K562 (cell line): ENCODE measurements around the gene NUP210. TPM values are rescaled to one million over a fixed set of nuclear protein-coding genes. Genes with fewer than 3 reads are reported as not detected.
A peak's percentile ranks its signal among the peaks of the same experiment; 100 is the strongest.

Experiments used
- ATAC-seq: fragments of 200-7000 bp; cut with Tn5 transposase; 3 replicates; pipeline ENCODE4 v1.9.1; 2020; ENCODE audit warnings: moderate library complexity
- BruUV-seq: library from RNA; stranded (reverse); fragments of 400-500 nt; replicated peaks from 2 replicates; lab custom pipeline; 2021; lab: Mats Ljungman, UMichigan
- CTCF ChIA-PET: fragments of 300-600 bp; formaldehyde crosslinking; extraction: SDS; loops from one replicate; lab custom pipeline; 2021; ENCODE audit warnings: low intra/inter-chr PET ratio; lab: Yijun Ruan, JAX
- POLR2A ChIA-PET: fragments of 300-600, 350-650 bp; sonication (Branson Sonifier 250); formaldehyde crosslinking; extraction: SDS; loops from one replicate; lab custom pipeline; 2021; ENCODE audit warnings: antibody characterized with exemption, inconsistent platforms; lab: Yijun Ruan, JAX
- DNase-seq, 4 experiments: peaks; one replicate each; pipeline versions ENCODE4 v3.0.0 to v3.0.0-alpha.2; 2011 to 2018; ENCODE audit warnings: low spot score in 3 of 4, mixed read lengths in 3 of 4; ENCODE audit errors: extremely low read depth in 1 of 4
- FAIRE-seq: peaks from 2 replicates; lab custom pipeline; 2011; peaks lifted over from hg19 to GRCh38; lab: Jason Lieb, UNC
- H2AFZ ChIP-seq: 2 replicates; pipeline ENCODE4 v1.6.0; 2011; ENCODE audit warnings: low read depth, low read length, control low read depth, inconsistent platforms
- H3K27ac ChIP-seq: fragments of 200-600 bp; 3 replicates; pipeline ENCODE4 v1.8.0; 2011; ENCODE audit warnings: low read depth, mild to moderate bottlenecking, control low read depth, inconsistent platforms, low read length, moderate library complexity, mixed read lengths; ENCODE audit errors: extremely low read depth
- H3K27me3 ChIP-seq, 2 experiments: fragments of 300-600 bp in 1 of 2; 2 replicates in 1 of 2; 3 replicates in 1 of 2; pipeline versions ENCODE4 v1.6.0 to v1.8.0; 2011; ENCODE audit warnings: inconsistent platforms in 2 of 2, low read length in 2 of 2, mild to moderate bottlenecking in 1 of 2, mixed read lengths in 1 of 2, moderate library complexity in 1 of 2; ENCODE audit not compliant: control insufficient read depth in 2 of 2, insufficient read depth in 2 of 2
- H3K36me3 ChIP-seq: fragments of 300-600 bp; 3 replicates; pipeline ENCODE4 v1.8.0; 2011; ENCODE audit warnings: mild to moderate bottlenecking, low read length, inconsistent platforms; ENCODE audit not compliant: control insufficient read depth, insufficient read depth
- H3K4me1 ChIP-seq, 2 experiments: fragments of 200-600 bp in 1 of 2; replicated peaks in 1 of 2; 2 replicates in 1 of 2; 3 replicates in 1 of 2; pipeline versions ENCODE4 v1.5.1 to v1.8.0; 2011; ENCODE audit warnings: inconsistent platforms in 2 of 2, low read length in 2 of 2, mild to moderate bottlenecking in 1 of 2, mixed read lengths in 1 of 2, moderate library complexity in 1 of 2; ENCODE audit not compliant: control insufficient read depth in 2 of 2, insufficient read depth in 2 of 2
- H3K4me2 ChIP-seq: 2 replicates; pipeline ENCODE4 v1.6.1; 2011; ENCODE audit warnings: low read length, control low read depth, inconsistent platforms, mixed read lengths; ENCODE audit not compliant: insufficient read depth
- H3K4me3 ChIP-seq: fragments of 200-600 bp; sonication (generic), shearing (Covaris generic); 2 replicates; pipeline ENCODE4 v1.5.1; 2016; ENCODE audit warnings: control low read depth, inconsistent platforms
- H3K79me2 ChIP-seq: fragments of 200-600 bp; 3 replicates; pipeline ENCODE4 v1.8.0; 2011; ENCODE audit warnings: low read length, inconsistent platforms; ENCODE audit not compliant: control insufficient read depth, insufficient read depth
- H3K9ac ChIP-seq, 2 experiments: 2 replicates each; pipeline versions ENCODE4 v1.6.0 to v1.6.1; 2011; ENCODE audit warnings: low read depth in 2 of 2, low read length in 2 of 2, control low read depth in 1 of 2, inconsistent platforms in 1 of 2, mild to moderate bottlenecking in 1 of 2, mixed read lengths in 1 of 2; ENCODE audit not compliant: insufficient read depth in 1 of 2
- H3K9me1 ChIP-seq: one replicate; pipeline ENCODE4 v1.6.0; 2011; ENCODE audit warnings: inconsistent platforms, mild to moderate bottlenecking, low read length, moderate library complexity; ENCODE audit not compliant: control insufficient read depth, insufficient read depth
- H3K9me3 ChIP-seq: replicated peaks from 2 replicates; pipeline ENCODE4 v1.5.1; 2011; ENCODE audit warnings: low read depth, low read length, inconsistent platforms; ENCODE audit not compliant: control insufficient read depth, insufficient read depth
- H4K20me1 ChIP-seq: replicated peaks from 2 replicates; pipeline ENCODE4 v1.6.1; 2011; ENCODE audit warnings: low read length, inconsistent platforms, mixed read lengths; ENCODE audit not compliant: control insufficient read depth, insufficient read depth
- CBX5 ChIP-seq: IDR thresholded peaks from 2 replicates; pipeline ENCODE4 v1.6.1; 2014; ENCODE audit warnings: low read depth, borderline replicate concordance
- FOXA3 ChIP-seq, 2 experiments: fragments of 450-650 bp in 1 of 2; sonication (generic) in 1 of 2; formaldehyde crosslinking; IDR thresholded peaks in 1 of 2; conservative IDR thresholded peaks in 1 of 2; 2 replicates each; pipeline versions ENCODE4 v1.4.0 to v1.8.0; 2020 to 2022; ENCODE audit warnings: mild to moderate bottlenecking in 2 of 2, missing genetic modification reagents in 1 of 2
- MAFK ChIP-seq: IDR thresholded peaks from 2 replicates; pipeline ENCODE4 v1.6.1; 2011; ENCODE audit warnings: low read length, improper control_type of control experiment
- PHF8 ChIP-seq: fragments of 200-600 bp; sonication (generic); IDR thresholded peaks from 2 replicates; pipeline ENCODE4 v1.6.1; 2012; ENCODE audit warnings: mixed run types, mild to moderate bottlenecking, inconsistent platforms, low read length, moderate library complexity, borderline replicate concordance
- PHTF2 ChIP-seq: fragments of 250-450 bp; sonication (Bioruptor Pico); IDR thresholded peaks from 2 replicates; pipeline ENCODE4 v1.5.0; 2021; ENCODE audit warnings: mild to moderate bottlenecking
- SP2 ChIP-seq: IDR thresholded peaks from 2 replicates; pipeline ENCODE4 v1.6.1; 2011; ENCODE audit warnings: mild to moderate bottlenecking, low read depth, low read length, moderate library complexity; ENCODE audit not compliant: poor library complexity, severe bottlenecking; ENCODE audit errors: extremely low read depth
- SRF ChIP-seq, 2 experiments: fragments of 250-450, 450-650 bp in 1 of 2; sonication (Bioruptor Pico) in 1 of 2; sonication (generic) in 1 of 2; formaldehyde crosslinking; IDR thresholded peaks; 2 replicates each; pipeline versions ENCODE4 v1.5.0 to v1.5.1; 2020 to 2022; ENCODE audit warnings: mild to moderate bottlenecking in 1 of 2, missing genetic modification reagents in 1 of 2
- TEAD2 ChIP-seq: fragments of 450-650 bp; IDR thresholded peaks from 2 replicates; pipeline ENCODE4 v1.6.1; 2016; ENCODE audit warnings: missing genetic modification characterization, control low read depth, missing compliant biosample characterization
- ZBTB11 ChIP-seq, 3 experiments: fragments of 200-800 bp in 1 of 3; fragments of 250-450 bp in 1 of 3; fragments of 450-650 bp in 1 of 3; sonication (Bioruptor Pico) in 1 of 3; sonication (Bioruptor generic) in 1 of 3; formaldehyde crosslinking in 1 of 3; IDR thresholded peaks; 2 replicates each; pipeline versions ENCODE4 v1.6.1 to v1.8.0; 2016 to 2022; ENCODE audit warnings: mild to moderate bottlenecking in 2 of 3, missing genetic modification characterization in 2 of 3, missing compliant biosample characterization in 1 of 3, moderate library complexity in 1 of 3
- ZKSCAN8 ChIP-seq: fragments of 200-800 bp; sonication (Bioruptor generic); IDR thresholded peaks from 2 replicates; pipeline ENCODE4 v1.6.1; 2016; ENCODE audit warnings: missing genetic modification characterization, missing compliant biosample characterization
- WGBS: fragments of 100-300 bp; shearing (Covaris generic); methylation state at CpG from one replicate; pipeline ENCODE4 v1.1.6; 2016; ENCODE audit warnings: low coverage, mixed read lengths; ENCODE audit not compliant: insufficient coverage; ENCODE audit errors: missing lambda C conversion rate; 5-methylcytosine and 5-hydroxymethylcytosine counted together
- in situ Hi-C: fragments of 300-500 bp; cut with MboI; formaldehyde crosslinking; loops from 4 replicates; pipeline ENCODE4 v1.15.0; 2018; ENCODE audit warnings: inconsistent platforms, mixed read lengths
- intact Hi-C: fragments of 100-400 bp; cut with micrococcal nuclease; formaldehyde crosslinking; loops from 2 replicates; pipeline ENCODE4 v1.14.2; 2022
- polyA plus RNA-seq, 8 experiments: library from polyadenylated mRNA; depleted of rRNA in 4 of 8; stranded (reverse) in 5 of 8; unstranded in 3 of 8; fragments of >200 nt; fragmentation: Nextera tagmentation in 2 of 8; fragmentation: Illumina TruSeq in 1 of 8; extraction: Ambion mirVana in 2 of 8; extraction: Trizol in 1 of 8; gene quantifications; 2 replicates each; pipeline versions ENCODE4 v1.2.1 to v1.2.3, GENCODE V29; 2011 to 2014; ENCODE audit warnings: inconsistent platforms in 1 of 8, missing spikeins in 1 of 8
- total RNA-seq, 7 experiments: library from RNA; depleted of rRNA in 6 of 7; stranded (reverse); fragments of >200 nt in 6 of 7; fragmentation: Illumina TruSeq in 2 of 7; extraction: Trizol in 2 of 7; gene quantifications; 2 replicates each; pipeline versions ENCODE4 v1.2.1 to v1.2.3, GENCODE V29; 2011 to 2021; ENCODE audit warnings: low replicate concordance in 1 of 7
- TF ChIP-seq, protein P1 (sequence below): fragments of 150-350 bp; conservative IDR thresholded peaks from 2 replicates; pipeline ENCODE4 v1.6.1; 2014; ENCODE audit warnings: low read length
- TF ChIP-seq, protein P2 (sequence below), 2 experiments: fragments of 450-650 bp in 1 of 2; sonication (generic) in 1 of 2; formaldehyde crosslinking in 1 of 2; IDR thresholded peaks in 1 of 2; conservative IDR thresholded peaks in 1 of 2; 2 replicates each; pipeline versions ENCODE4 v1.6.1 to v1.8.1; 2016 to 2023; ENCODE audit warnings: mild to moderate bottlenecking in 2 of 2, moderate library complexity in 2 of 2, inconsistent platforms in 1 of 2, missing genetic modification reagents in 1 of 2

Gene NUP210
- total and polyA plus RNA-seq, 9 of the 15 experiments (the other 6 are each of a cell fraction or from before 2014, with no cell fraction given), result 1.2 to 138 (median 44.0) TPM

DNA sequence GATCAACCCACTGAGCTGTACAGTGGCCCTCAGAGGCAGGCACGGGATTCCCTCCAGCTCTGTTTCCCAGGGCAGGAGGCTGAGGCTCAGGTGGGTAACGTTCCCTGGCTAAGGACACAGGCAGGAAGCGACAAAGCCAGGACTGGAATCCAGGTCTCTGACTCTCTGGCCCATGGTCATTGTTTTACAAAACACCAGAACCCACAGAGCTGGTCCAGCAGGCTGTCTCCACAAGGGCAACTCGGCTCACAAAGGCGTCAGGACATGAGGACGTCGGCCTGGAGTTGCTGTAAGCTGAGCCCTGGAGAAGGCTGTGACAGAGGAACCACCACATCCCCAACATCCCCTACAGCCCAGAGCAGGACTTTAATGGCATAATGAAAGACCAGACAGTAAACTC, 30.7 kb downstream of the NUP210 start (continued):
- TF ChIP-seq, protein P1, sequence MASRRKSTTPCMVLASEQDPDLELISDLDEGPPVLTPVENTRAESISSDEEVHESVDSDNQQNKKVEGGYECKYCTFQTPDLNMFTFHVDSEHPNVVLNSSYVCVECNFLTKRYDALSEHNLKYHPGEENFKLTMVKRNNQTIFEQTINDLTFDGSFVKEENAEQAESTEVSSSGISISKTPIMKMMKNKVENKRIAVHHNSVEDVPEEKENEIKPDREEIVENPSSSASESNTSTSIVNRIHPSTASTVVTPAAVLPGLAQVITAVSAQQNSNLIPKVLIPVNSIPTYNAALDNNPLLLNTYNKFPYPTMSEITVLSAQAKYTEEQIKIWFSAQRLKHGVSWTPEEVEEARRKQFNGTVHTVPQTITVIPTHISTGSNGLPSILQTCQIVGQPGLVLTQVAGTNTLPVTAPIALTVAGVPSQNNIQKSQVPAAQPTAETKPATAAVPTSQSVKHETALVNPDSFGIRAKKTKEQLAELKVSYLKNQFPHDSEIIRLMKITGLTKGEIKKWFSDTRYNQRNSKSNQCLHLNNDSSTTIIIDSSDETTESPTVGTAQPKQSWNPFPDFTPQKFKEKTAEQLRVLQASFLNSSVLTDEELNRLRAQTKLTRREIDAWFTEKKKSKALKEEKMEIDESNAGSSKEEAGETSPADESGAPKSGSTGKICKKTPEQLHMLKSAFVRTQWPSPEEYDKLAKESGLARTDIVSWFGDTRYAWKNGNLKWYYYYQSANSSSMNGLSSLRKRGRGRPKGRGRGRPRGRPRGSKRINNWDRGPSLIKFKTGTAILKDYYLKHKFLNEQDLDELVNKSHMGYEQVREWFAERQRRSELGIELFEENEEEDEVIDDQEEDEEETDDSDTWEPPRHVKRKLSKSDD, result no peak
- TF ChIP-seq PHF8 (no peak), PHTF2 (CRISPR knock-in tag) (no peak), MAFK (no peak), FOXA3 (CRISPR knock-in tag; conservative IDR thresholded peaks at IDR 0.05 in 1 of 2, IDR thresholded peaks at IDR 0.05 in 1 of 2) (no peak)
- TF ChIP-seq, all 486 proteins: peak for 0

DNA sequence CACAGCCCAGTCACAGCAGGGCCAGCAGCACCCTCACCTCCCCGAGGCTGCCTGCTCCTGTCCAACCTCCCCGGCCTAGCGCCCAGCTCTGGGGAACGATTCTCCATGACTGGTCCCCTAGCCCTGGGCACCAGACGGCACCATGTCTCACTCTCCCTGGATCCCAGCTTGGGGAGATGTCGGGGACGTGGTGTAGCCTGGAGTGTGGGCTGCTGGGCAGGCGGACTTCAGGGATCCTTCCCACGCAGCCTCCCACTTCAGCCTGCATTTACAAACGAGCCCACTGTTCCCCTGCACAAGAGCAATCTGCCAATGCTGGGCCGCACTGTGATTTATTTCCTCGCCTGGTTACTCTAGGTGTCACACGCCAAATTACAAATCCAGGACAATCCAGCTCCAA, 31.3 kb downstream of the NUP210 start:
- H3K9me1 ChIP-seq, result no peaks in the 10 kb centered on the region
- peaks cover 98% of the 10 kb centered on the region for H3K36me3 ChIP-seq
- peak overlapping the region in 1 of 2 experiments; percentile 24; a peak in 1 of 4 replicates for H3K9ac ChIP-seq
- 0 out of 2 replicates have a peak, but pooled peaks cover 10% of the 10 kb centered on the region for H4K20me1 ChIP-seq
- ChIA-PET POLR2A (interaction anchor here (0.6 kb wide), 1 partner anchor 161 kb away, joined by 3 read pairs; no protein-coding TSS in a partner anchor), CTCF (interaction anchor here (0.6 kb wide), 1 partner anchor 522 kb away, joined by 4 read pairs; no protein-coding TSS in a partner anchor)
- H3K79me2 ChIP-seq, result 0 out of 3 replicates have a peak, but pooled peaks cover 2% of the 10 kb centered on the region
- WGBS, result 97% methylated on average over 12 of the region's 13 CpGs
- no peak overlapping the region for H3K4me3 ChIP-seq
- intact Hi-C loops, result no loop called here
- no peak overlapping the region for H3K27ac ChIP-seq
- no peak overlapping the region for H2AFZ ChIP-seq
- no peak overlapping the region for H3K4me2 ChIP-seq
- no TSS peak for BruUV-seq
- H3K27me3 ChIP-seq, result no peaks in the 10 kb centered on the region
- H3K9me3 ChIP-seq, result no peaks in the 10 kb centered on the region
- peaks cover 0 to 3% of the 10 kb centered on the region in 2 experiments; a peak in 1 of 5 replicates for H3K4me1 ChIP-seq
- no peak for FAIRE-seq
- in situ Hi-C loops, result no loop called here
- ATAC-seq, result no peak
- no peak for DNase-seq
- no peak for TF ChIP-seq ZBTB11 (CRISPR knock-in tag; IDR thresholded peaks at IDR 0.05)
- TF ChIP-seq, protein P2, sequence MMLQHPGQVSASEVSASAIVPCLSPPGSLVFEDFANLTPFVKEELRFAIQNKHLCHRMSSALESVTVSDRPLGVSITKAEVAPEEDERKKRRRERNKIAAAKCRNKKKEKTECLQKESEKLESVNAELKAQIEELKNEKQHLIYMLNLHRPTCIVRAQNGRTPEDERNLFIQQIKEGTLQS (IDR thresholded peaks at IDR 0.05), result no peak
- TF ChIP-seq, protein P2 (CRISPR knock-in tag; conservative IDR thresholded peaks at IDR 0.05), result no peak
- TF ChIP-seq SRF (CRISPR knock-in tag; IDR thresholded peaks at IDR 0.05), result no peak
- no peak for TF ChIP-seq CBX5
- TF ChIP-seq ZKSCAN8, result no peak
- no peak for TF ChIP-seq SP2
- TF ChIP-seq TEAD2, result no peak
